Uterus (tissue), 4 donors: ENCODE results near the gene BUB1B. TPM values are rescaled to one million over a fixed set of nuclear protein-coding genes. Genes with fewer than 3 reads are reported as not detected.

Experiments
- DNase-seq, 2 donors: peaks; one replicate each; pipeline ENCODE4 v3.0.0-alpha.2; 2019 to 2020
- H3K27ac ChIP-seq, 2 donors: fragments of 200-600 bp; sonication (generic); 1 replicate in 1 of 2; 2 replicates in 1 of 2; pipeline ENCODE4 v1.5.1; 2016 to 2018
- H3K27me3 ChIP-seq, 2 donors: fragments of 200-600 bp; sonication (generic); one replicate each; pipeline ENCODE4 v1.5.1; 2018 to 2019; ENCODE audit warnings: control low read depth in 1 of 2
- H3K36me3 ChIP-seq, 2 donors: fragments of 200-600 bp; sonication (generic); one replicate each; pipeline ENCODE4 v1.5.1; 2019; ENCODE audit warnings: control low read depth in 1 of 2
- H3K4me1 ChIP-seq, 2 donors: fragments of 200-600 bp; sonication (generic); one replicate each; pipeline ENCODE4 v1.5.1; 2018 to 2019; ENCODE audit warnings: control low read depth in 1 of 2
- H3K4me3 ChIP-seq, 2 donors: fragments of 200-600 bp; sonication (generic); 1 replicate in 1 of 2; 2 replicates in 1 of 2; pipeline ENCODE4 v1.5.1; 2018 to 2019; ENCODE audit warnings: mild to moderate bottlenecking in 1 of 2
- H3K9me3 ChIP-seq, 2 donors: fragments of 200-600 bp; sonication (generic); one replicate each; pipeline ENCODE4 v1.5.1; 2019; ENCODE audit warnings: control low read depth in 1 of 2
- CTCF ChIP-seq, 4 experiments: fragments of 200-600 bp in 2 of 4; fragments of 450-650 bp in 2 of 4; sonication (generic) in 2 of 4; IDR thresholded peaks; one replicate each; pipeline ENCODE4 v1.5.1; 2016 to 2019; ENCODE audit warnings: antibody characterized with exemption in 4 of 4, mild to moderate bottlenecking in 2 of 4, moderate library complexity in 1 of 4
- POLR2A ChIP-seq, 2 donors: fragments of 450-650 bp; IDR thresholded peaks; one replicate each; pipeline ENCODE4 v1.6.1; 2016; ENCODE audit warnings: antibody characterized with exemption in 2 of 2, mild to moderate bottlenecking in 1 of 2, moderate library complexity in 1 of 2
- intact Hi-C: fragments of 100-400 bp; cut with DNase I; formaldehyde crosslinking; loops from one replicate; pipeline ENCODE4 v1.15.1; 2023; ENCODE audit warnings: low total_unique reads
- total RNA-seq, 4 donors: library from RNA; depleted of rRNA in 3 of 4; stranded (reverse); fragments of >200 nt in 3 of 4; gene quantifications; one replicate each; pipeline versions ENCODE4 v1.1.0 to v1.2.4, GENCODE V29; 2014 to 2023
- donor health status: DM: yes; HTN: yes; CAD: no.

The BUB1B gene
- total RNA-seq, 4 donors from 2014 or later: under 0.01 to 31.5 TPM; not detected in 2

- intact Hi-C loops: no loop called here
- Histone ChIP-seq H3K9me3 (no peaks in the 10 kb centered on the region), H3K36me3 (no peaks in the 10 kb centered on the region), H3K4me3 (no peak overlapping the region), H3K27ac (no peak overlapping the region), H3K4me1 (no peaks in the 10 kb centered on the region), H3K27me3 (no peaks in the 10 kb centered on the region)
- TF ChIP-seq CTCF (IDR thresholded peaks at IDR 0.05): no peak
- TF ChIP-seq POLR2A (IDR thresholded peaks at IDR 0.05): no peak
- DNase-seq: no peak
These were observed 85.8 kb downstream of the BUB1B start for GRCh38 chr15:40246496-40247280.

DNA sequence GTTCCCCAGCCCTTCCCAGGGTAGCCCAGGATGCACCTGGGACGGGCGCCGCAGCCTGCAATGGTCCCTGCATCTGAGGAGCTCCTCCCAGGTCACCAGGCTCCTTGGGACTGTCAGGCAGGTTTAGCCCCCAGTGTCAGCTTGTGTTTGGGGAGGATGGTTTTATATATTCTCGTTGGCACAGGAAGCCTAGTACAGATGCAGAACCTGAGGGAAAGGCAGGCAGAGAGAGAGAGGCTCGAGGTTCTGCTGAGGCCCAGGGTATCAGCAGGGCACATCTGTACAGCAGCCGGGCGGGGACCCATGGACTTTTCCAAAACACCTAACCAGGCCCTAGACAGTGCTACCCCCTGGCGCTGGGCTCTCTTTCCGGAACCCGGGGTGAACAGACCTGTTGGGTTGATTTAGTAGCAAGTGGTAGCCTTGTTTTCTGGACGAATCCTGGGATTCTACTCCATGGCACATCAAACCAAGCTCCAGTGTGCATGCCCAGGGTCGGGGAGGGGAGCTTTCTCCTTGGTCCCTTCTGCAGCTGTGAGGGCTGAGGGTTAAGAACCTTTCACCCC, 86.6 kb downstream of the BUB1B start:
- Histone ChIP-seq H3K36me3 (no peaks in the 10 kb centered on the region), H3K4me3 (no peak overlapping the region), H3K27ac (no peak overlapping the region), H3K27me3 (no peaks in the 10 kb centered on the region), H3K9me3 (no peaks in the 10 kb centered on the region), H3K4me1 (no peaks in the 10 kb centered on the region)
- intact Hi-C loops: no loop called here
- no peak for TF ChIP-seq CTCF (IDR thresholded peaks at IDR 0.05)
- TF ChIP-seq POLR2A (IDR thresholded peaks at IDR 0.05): no peak
- no peak for DNase-seq

GRCh38 chr15:40248006-40248783, 87.3 kb downstream of the BUB1B start:
- TF ChIP-seq CTCF (IDR thresholded peaks at IDR 0.05) (no peak), POLR2A (IDR thresholded peaks at IDR 0.05) (no peak)
- no peak overlapping the region for H3K27ac ChIP-seq
- intact Hi-C loops: no loop called here
- H3K4me3 ChIP-seq: no peak overlapping the region
- no peaks in the 10 kb centered on the region for H3K9me3 ChIP-seq
- no peaks in the 10 kb centered on the region for H3K27me3 ChIP-seq
- H3K36me3 ChIP-seq: no peaks in the 10 kb centered on the region
- no peak for DNase-seq
- H3K4me1 ChIP-seq: peaks cover 0 to 3% of the 10 kb centered on the region in 2 donors

DNA sequence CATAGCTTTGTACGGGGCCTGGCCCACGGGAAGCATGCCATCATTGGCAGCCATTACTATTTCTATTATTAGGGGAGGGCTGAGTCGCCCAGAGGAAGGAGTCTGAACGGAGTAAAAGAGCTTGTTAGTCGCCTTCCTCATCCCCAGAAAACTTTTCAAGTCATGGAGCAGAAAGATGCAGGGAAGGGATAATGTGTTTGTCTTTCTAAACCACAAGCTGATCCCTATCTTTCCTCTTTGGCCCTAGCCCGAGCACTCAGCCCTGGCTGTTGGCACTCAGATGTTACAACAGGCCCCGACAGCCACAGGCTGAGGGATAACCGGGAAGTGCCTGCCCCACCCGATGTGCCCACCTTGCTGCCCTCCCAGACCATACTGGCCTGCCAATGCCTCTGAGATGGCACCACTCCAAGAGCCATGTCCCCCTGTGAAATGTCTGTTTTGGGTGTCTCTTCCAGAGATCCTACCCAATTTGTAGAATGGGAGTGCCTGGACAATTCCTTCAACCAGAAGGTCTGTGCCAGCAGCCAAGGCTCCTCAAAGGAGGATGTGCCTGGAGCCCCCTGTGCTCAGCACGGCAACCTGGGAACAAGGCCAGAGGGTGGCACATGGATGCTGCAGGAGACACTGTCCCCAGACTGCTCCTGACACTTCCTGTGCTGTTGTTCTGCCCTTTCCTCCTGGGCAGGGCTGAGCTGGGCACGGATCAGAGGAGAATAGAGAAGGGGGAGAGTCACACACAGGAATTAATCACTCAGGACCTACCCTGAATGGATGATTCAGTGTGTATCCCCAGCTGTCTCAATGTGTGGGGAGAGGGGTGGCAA, 88.8 kb downstream of the BUB1B start:
- H3K27ac ChIP-seq: no peak overlapping the region
- H3K4me3 ChIP-seq: no peak overlapping the region
- no peak for DNase-seq
- intact Hi-C loops: no loop called here
- no peaks in the 10 kb centered on the region for H3K27me3 ChIP-seq
- no peaks in the 10 kb centered on the region for H3K9me3 ChIP-seq
- H3K36me3 ChIP-seq: no peaks in the 10 kb centered on the region
- peaks cover 0 to 10% of the 10 kb centered on the region in 2 donors for H3K4me1 ChIP-seq
- TF ChIP-seq POLR2A (IDR thresholded peaks at IDR 0.05): no peak
- TF ChIP-seq CTCF (IDR thresholded peaks at IDR 0.05): no peak
